Activated naive CD8-positive, alpha-beta T cell treated with anti-CD3 and anti-CD28 coated beads for 36 hours (primary cell): Measurements from ENCODE around the gene AGFG1. TPM values are rescaled to one million over a fixed set of nuclear protein-coding genes. Genes with fewer than 3 reads are reported as not detected.
A peak's percentile ranks its signal among the peaks of the same experiment; 100 is the strongest.

ENCODE experiments used
- DNase-seq: peaks from one replicate; pipeline ENCODE4 v3.0.0; 2021
- H3K27ac Mint-ChIP-seq: one replicate; pipeline ENCODE4 v1.8.0; 2022; ENCODE audit warnings: mild to moderate bottlenecking, moderate library complexity, mixed read lengths
- H3K27me3 Mint-ChIP-seq: one replicate; pipeline ENCODE4 v1.8.0; 2022; ENCODE audit warnings: mild to moderate bottlenecking, mixed read lengths
- H3K36me3 Mint-ChIP-seq: one replicate; pipeline ENCODE4 v1.8.0; 2021; ENCODE audit warnings: mild to moderate bottlenecking, mixed read lengths
- H3K4me1 Mint-ChIP-seq: one replicate; pipeline ENCODE4 v1.8.0; 2021; ENCODE audit warnings: mixed read lengths
- H3K4me3 Mint-ChIP-seq: one replicate; pipeline ENCODE4 v1.8.0; 2022; ENCODE audit warnings: mild to moderate bottlenecking, moderate library complexity, mixed read lengths
- H3K9me3 Mint-ChIP-seq: one replicate; pipeline ENCODE4 v1.8.0; 2022; ENCODE audit warnings: mixed read lengths
- total RNA-seq, 2 experiments: library from RNA; stranded (reverse); gene quantifications; one replicate each; pipeline ENCODE4 v1.2.3, GENCODE V29; 2021

Gene AGFG1
- total RNA-seq, 2 experiments from 2014 or later, result 151 to 162 TPM

GRCh38 chr2:227473122-227473461 is 1.1 kb downstream of the AGFG1 start:
- peak overlapping the region; percentile 83 for H3K27ac Mint-ChIP-seq
- peaks cover 43% of the 10 kb centered on the region for H3K4me1 Mint-ChIP-seq

GRCh38 chr2:227473806-227474205 is 1.9 kb downstream of the AGFG1 start:
- no peak for DNase-seq
- H3K27ac Mint-ChIP-seq, result peak overlapping the region; percentile 1
- H3K4me3 Mint-ChIP-seq, result peak overlapping the region; percentile 97
- peaks cover 44% of the 10 kb centered on the region for H3K4me1 Mint-ChIP-seq
- H3K9me3 Mint-ChIP-seq, result no peaks in the 10 kb centered on the region
- H3K36me3 Mint-ChIP-seq, result peaks cover 12% of the 10 kb centered on the region
- H3K27me3 Mint-ChIP-seq, result no peaks in the 10 kb centered on the region

More at GRCh38 chr2:227473122-227473461, 1.1 kb downstream of the AGFG1 start:
- no peak for DNase-seq
- no peaks in the 10 kb centered on the region for H3K27me3 Mint-ChIP-seq
- H3K9me3 Mint-ChIP-seq, result no peaks in the 10 kb centered on the region
- peak overlapping the region; percentile 97 for H3K4me3 Mint-ChIP-seq
- peaks cover 12% of the 10 kb centered on the region for H3K36me3 Mint-ChIP-seq

GRCh38 chr2:227474410-227474809 is 2.5 kb downstream of the AGFG1 start:
- Mint-ChIP-seq H3K4me1 (peaks cover 48% of the 10 kb centered on the region), H3K27me3 (no peaks in the 10 kb centered on the region), H3K27ac (peak overlapping the region; percentile 39), H3K36me3 (peaks cover 14% of the 10 kb centered on the region), H3K4me3 (peak overlapping the region; percentile 97), H3K9me3 (no peaks in the 10 kb centered on the region)
- no peak for DNase-seq

GRCh38 chr2:227477291-227477690 is 5.3 kb downstream of the AGFG1 start:
- Mint-ChIP-seq H3K9me3 (no peaks in the 10 kb centered on the region), H3K27me3 (no peaks in the 10 kb centered on the region), H3K4me3 (no peak overlapping the region), H3K27ac (no peak overlapping the region), H3K36me3 (peaks cover 25% of the 10 kb centered on the region), H3K4me1 (peaks cover 63% of the 10 kb centered on the region)
- DNase-seq, result no peak

- no peaks in the 10 kb centered on the region for H3K9me3 Mint-ChIP-seq
- peaks cover 68% of the 10 kb centered on the region for H3K4me1 Mint-ChIP-seq
- peak overlapping the region; percentile 29 for H3K4me3 Mint-ChIP-seq
- DNase-seq, result no peak
- no peaks in the 10 kb centered on the region for H3K27me3 Mint-ChIP-seq
- peak overlapping the region; percentile 83 for H3K27ac Mint-ChIP-seq
- peaks cover 27% of the 10 kb centered on the region for H3K36me3 Mint-ChIP-seq
These were observed 8.0 kb downstream of the AGFG1 start for GRCh38 chr2:227479865-227480475.

- Mint-ChIP-seq H3K36me3 (peaks cover 33% of the 10 kb centered on the region), H3K9me3 (peaks cover 2% of the 10 kb centered on the region), H3K4me3 (peak overlapping the region; percentile 29), H3K4me1 (peaks cover 63% of the 10 kb centered on the region), H3K27ac (peak overlapping the region; percentile 83), H3K27me3 (no peaks in the 10 kb centered on the region)
- no peak for DNase-seq
These were observed 8.6 kb downstream of the AGFG1 start for GRCh38 chr2:227480528-227480927.

- Mint-ChIP-seq H3K4me3 (peak overlapping the region; percentile 40), H3K27me3 (no peaks in the 10 kb centered on the region), H3K36me3 (peaks cover 40% of the 10 kb centered on the region), H3K9me3 (peaks cover 7% of the 10 kb centered on the region), H3K4me1 (peaks cover 71% of the 10 kb centered on the region), H3K27ac (peak overlapping the region; percentile 87)
- DNase-seq, result no peak
These were observed 10.8 kb downstream of the AGFG1 start for GRCh38 chr2:227482638-227483340.

GRCh38 chr2:227485429-227485828 is 13.5 kb downstream of the AGFG1 start:
- Mint-ChIP-seq H3K36me3 (peaks cover 44% of the 10 kb centered on the region), H3K4me1 (peaks cover 59% of the 10 kb centered on the region), H3K9me3 (peaks cover 10% of the 10 kb centered on the region), H3K4me3 (no peak overlapping the region), H3K27ac (peak overlapping the region; percentile 74), H3K27me3 (no peaks in the 10 kb centered on the region)
- DNase-seq, result no peak

- no peaks in the 10 kb centered on the region for H3K27me3 Mint-ChIP-seq
- H3K27ac Mint-ChIP-seq, result no peak overlapping the region
- H3K4me1 Mint-ChIP-seq, result peaks cover 50% of the 10 kb centered on the region
- H3K4me3 Mint-ChIP-seq, result no peak overlapping the region
- no peak for DNase-seq
- H3K9me3 Mint-ChIP-seq, result peaks cover 10% of the 10 kb centered on the region
- H3K36me3 Mint-ChIP-seq, result peaks cover 41% of the 10 kb centered on the region
These were observed 14.7 kb downstream of the AGFG1 start for GRCh38 chr2:227486688-227487087.

GRCh38 chr2:227488045-227488444 is 16.1 kb downstream of the AGFG1 start:
- no peaks in the 10 kb centered on the region for H3K27me3 Mint-ChIP-seq
- no peak overlapping the region for H3K4me3 Mint-ChIP-seq
- H3K36me3 Mint-ChIP-seq, result peaks cover 37% of the 10 kb centered on the region
- no peak for DNase-seq
- peaks cover 10% of the 10 kb centered on the region for H3K9me3 Mint-ChIP-seq
- H3K27ac Mint-ChIP-seq, result no peak overlapping the region
- H3K4me1 Mint-ChIP-seq, result peaks cover 44% of the 10 kb centered on the region

GRCh38 chr2:227491386-227491785 is 19.4 kb downstream of the AGFG1 start:
- DNase-seq, result no peak
- H3K4me1 Mint-ChIP-seq, result peaks cover 33% of the 10 kb centered on the region
- no peak overlapping the region for H3K27ac Mint-ChIP-seq
- H3K27me3 Mint-ChIP-seq, result no peaks in the 10 kb centered on the region
- H3K9me3 Mint-ChIP-seq, result peaks cover 3% of the 10 kb centered on the region
- peaks cover 25% of the 10 kb centered on the region for H3K36me3 Mint-ChIP-seq
- no peak overlapping the region for H3K4me3 Mint-ChIP-seq

- H3K27me3 Mint-ChIP-seq, result no peaks in the 10 kb centered on the region
- no peak overlapping the region for H3K27ac Mint-ChIP-seq
These were observed 21.6 kb downstream of the AGFG1 start for GRCh38 chr2:227493524-227493923.

GRCh38 chr2:227497158-227497557 is 25.2 kb downstream of the AGFG1 start:
- H3K36me3 Mint-ChIP-seq, result peaks cover 21% of the 10 kb centered on the region
- peaks cover 36% of the 10 kb centered on the region for H3K4me1 Mint-ChIP-seq
- no peaks in the 10 kb centered on the region for H3K9me3 Mint-ChIP-seq
- no peak overlapping the region for H3K4me3 Mint-ChIP-seq
- no peak for DNase-seq
- no peak overlapping the region for H3K27ac Mint-ChIP-seq
- no peaks in the 10 kb centered on the region for H3K27me3 Mint-ChIP-seq

More at GRCh38 chr2:227493524-227493923, 21.6 kb downstream of the AGFG1 start:
- Mint-ChIP-seq H3K4me3 (no peak overlapping the region), H3K36me3 (peaks cover 14% of the 10 kb centered on the region), H3K9me3 (no peaks in the 10 kb centered on the region), H3K4me1 (peaks cover 27% of the 10 kb centered on the region)
- no peak for DNase-seq

- Mint-ChIP-seq H3K4me1 (peaks cover 48% of the 10 kb centered on the region), H3K9me3 (no peaks in the 10 kb centered on the region), H3K27ac (no peak overlapping the region), H3K27me3 (no peaks in the 10 kb centered on the region), H3K36me3 (peaks cover 37% of the 10 kb centered on the region), H3K4me3 (no peak overlapping the region)
- no peak for DNase-seq
These were observed 27.8 kb downstream of the AGFG1 start for GRCh38 chr2:227499627-227500300.

GRCh38 chr2:227500301-227500630 is 28.3 kb downstream of the AGFG1 start:
- Mint-ChIP-seq H3K27ac (no peak overlapping the region), H3K4me3 (no peak overlapping the region), H3K36me3 (peaks cover 35% of the 10 kb centered on the region), H3K9me3 (no peaks in the 10 kb centered on the region), H3K27me3 (no peaks in the 10 kb centered on the region), H3K4me1 (peaks cover 52% of the 10 kb centered on the region)
- DNase-seq, result no peak
